Measurements from ENCODE around the gene EMX2. TPM values are rescaled to one million over a fixed set of nuclear protein-coding genes. Genes with fewer than 3 reads are reported as not detected.

Gene EMX2
- polyA plus RNA-seq, 3 donors, result not detected

DNA sequence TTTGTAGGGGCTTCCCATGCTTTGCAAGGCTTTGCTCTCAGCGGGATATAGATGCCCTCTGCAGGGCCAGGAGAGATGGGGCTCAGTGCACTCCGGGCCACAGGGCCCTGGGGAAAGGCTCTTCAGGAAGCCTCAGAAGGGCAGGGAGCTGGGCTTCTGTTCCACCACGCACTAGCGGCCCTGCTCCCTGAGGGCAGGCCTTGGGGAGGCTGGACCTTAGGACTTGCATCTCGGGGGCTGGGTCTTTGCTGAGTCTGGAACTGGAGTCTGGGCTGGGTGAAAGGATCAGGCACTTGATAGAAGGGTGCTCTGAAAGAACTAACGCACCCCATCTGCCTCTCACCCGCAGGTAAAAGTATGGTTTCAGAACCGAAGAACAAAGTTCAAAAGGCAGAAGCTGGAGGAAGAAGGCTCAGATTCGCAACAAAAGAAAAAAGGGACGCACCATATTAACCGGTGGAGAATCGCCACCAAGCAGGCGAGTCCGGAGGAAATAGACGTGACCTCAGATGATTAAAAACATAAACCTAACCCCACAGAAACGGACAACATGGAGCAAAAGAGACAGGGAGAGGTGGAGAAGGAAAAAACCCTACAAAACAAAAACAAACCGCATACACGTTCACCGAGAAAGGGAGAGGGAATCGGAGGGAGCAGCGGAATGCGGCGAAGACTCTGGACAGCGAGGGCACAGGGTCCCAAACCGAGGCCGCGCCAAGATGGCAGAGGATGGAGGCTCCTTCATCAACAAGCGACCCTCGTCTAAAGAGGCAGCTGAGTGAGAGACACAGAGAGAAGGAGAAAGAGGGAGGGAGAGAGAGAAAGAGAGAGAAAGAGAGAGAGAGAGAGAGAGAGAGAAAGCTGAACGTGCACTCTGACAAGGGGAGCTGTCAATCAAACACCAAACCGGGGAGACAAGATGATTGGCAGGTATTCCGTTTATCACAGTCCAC, 5.4 kb downstream of the EMX2 start:
- H3K4me3 ChIP-seq (replicated peaks in 1 of 3; ENCODE audit: low read depth in 2 of 3, low read length in 3 of 3), result no peak overlapping the region
- Mint-ChIP-seq H3K27ac (peak overlapping the region in 1 of 7 donors; percentile 14), H3K36me3 (peaks cover 0 to 12% of the 10 kb centered on the region in 2 donors), H3K27me3 (ENCODE audit: low read depth in 3 of 3) (peaks cover 93 to 100% (median 98%) of the 10 kb centered on the region in 3 donors), H3K4me3 (peak overlapping the region in 1 of 2 donors; percentile 81), H3K4me1 (peaks cover 14% of the 10 kb centered on the region), H3K9me3 (peaks cover 0 to 34% (median 16%) of the 10 kb centered on the region in 7 donors)
- no peaks in the 10 kb centered on the region for H3K36me3 ChIP-seq (replicated peaks in 1 of 2; ENCODE audit: control insufficient read depth in 1 of 2, insufficient read depth in 2 of 2, low read length in 2 of 2)
- WGBS (ENCODE audit: insufficient coverage), result 3% methylated on average over 15 of the region's 32 CpGs
- H3K79me2 ChIP-seq (ENCODE audit: insufficient read depth, low read length), result no peaks in the 10 kb centered on the region
- H2AFZ ChIP-seq (ENCODE audit: insufficient read depth, low read depth, low read length, poor library complexity, severe bottlenecking), result no peak overlapping the region
- no peak for DNase-seq
- peaks cover 85 to 96% of the 10 kb centered on the region in 2 donors for H3K27me3 ChIP-seq (ENCODE audit: control insufficient read depth in 2 of 2, insufficient read depth in 2 of 2, low read length in 2 of 2)
- H3K27ac ChIP-seq (ENCODE audit: low read depth in 1 of 2, low read length in 2 of 2), result no peak overlapping the region
- H3K4me1 ChIP-seq (ENCODE audit: control insufficient read depth in 1 of 2, insufficient read depth in 2 of 2, low read length in 2 of 2), result peaks cover 0 to 10% of the 10 kb centered on the region in 2 donors
- no peak overlapping the region for H3K4me2 ChIP-seq (replicated peaks; ENCODE audit: extremely low read depth, low read length, poor library complexity, severe bottlenecking)
- no peak overlapping the region for H3K9ac ChIP-seq (ENCODE audit: insufficient read depth, low read length, poor library complexity, severe bottlenecking)
- H4K20me1 ChIP-seq (ENCODE audit: insufficient read depth, low read length), result no peaks in the 10 kb centered on the region
- intact Hi-C loops (cut with micrococcal nuclease), result no loop called here
- peaks cover 0 to 56% of the 10 kb centered on the region in 2 donors for H3K9me3 ChIP-seq (replicated peaks in 1 of 2; ENCODE audit: control insufficient read depth in 1 of 2, insufficient read depth in 1 of 2, low read length in 2 of 2)
- TF ChIP-seq, protein P1, sequence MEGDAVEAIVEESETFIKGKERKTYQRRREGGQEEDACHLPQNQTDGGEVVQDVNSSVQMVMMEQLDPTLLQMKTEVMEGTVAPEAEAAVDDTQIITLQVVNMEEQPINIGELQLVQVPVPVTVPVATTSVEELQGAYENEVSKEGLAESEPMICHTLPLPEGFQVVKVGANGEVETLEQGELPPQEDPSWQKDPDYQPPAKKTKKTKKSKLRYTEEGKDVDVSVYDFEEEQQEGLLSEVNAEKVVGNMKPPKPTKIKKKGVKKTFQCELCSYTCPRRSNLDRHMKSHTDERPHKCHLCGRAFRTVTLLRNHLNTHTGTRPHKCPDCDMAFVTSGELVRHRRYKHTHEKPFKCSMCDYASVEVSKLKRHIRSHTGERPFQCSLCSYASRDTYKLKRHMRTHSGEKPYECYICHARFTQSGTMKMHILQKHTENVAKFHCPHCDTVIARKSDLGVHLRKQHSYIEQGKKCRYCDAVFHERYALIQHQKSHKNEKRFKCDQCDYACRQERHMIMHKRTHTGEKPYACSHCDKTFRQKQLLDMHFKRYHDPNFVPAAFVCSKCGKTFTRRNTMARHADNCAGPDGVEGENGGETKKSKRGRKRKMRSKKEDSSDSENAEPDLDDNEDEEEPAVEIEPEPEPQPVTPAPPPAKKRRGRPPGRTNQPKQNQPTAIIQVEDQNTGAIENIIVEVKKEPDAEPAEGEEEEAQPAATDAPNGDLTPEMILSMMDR (IDR thresholded peaks at IDR 0.05), result no peak

DNA sequence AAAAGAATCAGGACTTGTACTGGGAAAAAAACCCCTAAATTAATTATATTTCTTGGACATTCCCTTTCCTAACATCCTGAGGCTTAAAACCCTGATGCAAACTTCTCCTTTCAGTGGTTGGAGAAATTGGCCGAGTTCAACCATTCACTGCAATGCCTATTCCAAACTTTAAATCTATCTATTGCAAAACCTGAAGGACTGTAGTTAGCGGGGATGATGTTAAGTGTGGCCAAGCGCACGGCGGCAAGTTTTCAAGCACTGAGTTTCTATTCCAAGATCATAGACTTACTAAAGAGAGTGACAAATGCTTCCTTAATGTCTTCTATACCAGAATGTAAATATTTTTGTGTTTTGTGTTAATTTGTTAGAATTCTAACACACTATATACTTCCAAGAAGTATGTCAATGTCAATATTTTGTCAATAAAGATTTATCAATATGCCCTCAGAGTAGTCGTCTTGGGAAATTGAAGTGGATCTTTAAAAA, 6.6 kb downstream of the EMX2 start:
- Histone ChIP-seq H3K27me3 (ENCODE audit: control insufficient read depth in 2 of 2, insufficient read depth in 2 of 2, low read length in 2 of 2) (peaks cover 81 to 99% of the 10 kb centered on the region in 2 donors), H3K4me2 (replicated peaks; ENCODE audit: extremely low read depth, low read length, poor library complexity, severe bottlenecking) (no peak overlapping the region), H3K4me1 (ENCODE audit: control insufficient read depth in 1 of 2, insufficient read depth in 2 of 2, low read length in 2 of 2) (no peaks in the 10 kb centered on the region), H2AFZ (ENCODE audit: insufficient read depth, low read depth, low read length, poor library complexity, severe bottlenecking) (no peak overlapping the region), H3K4me3 (replicated peaks in 1 of 3; ENCODE audit: low read depth in 2 of 3, low read length in 3 of 3) (no peak overlapping the region), H3K9ac (ENCODE audit: insufficient read depth, low read length, poor library complexity, severe bottlenecking) (no peak overlapping the region), H3K36me3 (replicated peaks in 1 of 2; ENCODE audit: control insufficient read depth in 1 of 2, insufficient read depth in 2 of 2, low read length in 2 of 2) (no peaks in the 10 kb centered on the region), H3K79me2 (ENCODE audit: insufficient read depth, low read length) (no peaks in the 10 kb centered on the region), H3K27ac (ENCODE audit: low read depth in 1 of 2, low read length in 2 of 2) (no peak overlapping the region), H3K9me3 (replicated peaks in 1 of 2; ENCODE audit: control insufficient read depth in 1 of 2, insufficient read depth in 1 of 2, low read length in 2 of 2) (peaks cover 0 to 51% of the 10 kb centered on the region in 2 donors), H4K20me1 (ENCODE audit: insufficient read depth, low read length) (no peaks in the 10 kb centered on the region)
- Mint-ChIP-seq H3K36me3 (peaks cover 0 to 12% of the 10 kb centered on the region in 2 donors), H3K27ac (no peak overlapping the region), H3K4me3 (peak overlapping the region in 1 of 2 donors; percentile 51), H3K9me3 (peaks cover 0 to 34% (median 18%) of the 10 kb centered on the region in 7 donors), H3K27me3 (ENCODE audit: low read depth in 3 of 3) (peaks cover 93 to 100% (median 99%) of the 10 kb centered on the region in 3 donors), H3K4me1 (peaks cover 10% of the 10 kb centered on the region)
- TF ChIP-seq, protein P1 (IDR thresholded peaks at IDR 0.05), result no peak
- no peak for DNase-seq
- intact Hi-C loops (cut with micrococcal nuclease), result no loop called here
- WGBS (ENCODE audit: insufficient coverage), result no CpG with 5 or more reads among the region's 6 CpGs

Measured in CD14-positive monocyte (primary cell).